Peyer's patch (tissue), 4 donors: ENCODE data around the gene PMCH.

Source experiments
- CTCF ChIP-seq, 6 experiments: fragments of 450-650 bp in 4 of 6; fragments of 200-600 bp in 2 of 6; sonication (generic) in 1 of 6; IDR thresholded peaks; one replicate each; pipeline ENCODE4 v1.5.1; 2017 to 2019; ENCODE audit warnings: antibody characterized with exemption in 6 of 6, mild to moderate bottlenecking in 3 of 6, moderate library complexity in 1 of 6
- POLR2A ChIP-seq, 2 donors: fragments of 450-650 bp; IDR thresholded peaks; one replicate each; pipeline ENCODE4 v1.5.1; 2017; ENCODE audit warnings: antibody characterized with exemption in 2 of 2, mild to moderate bottlenecking in 2 of 2, moderate library complexity in 2 of 2

DNA sequence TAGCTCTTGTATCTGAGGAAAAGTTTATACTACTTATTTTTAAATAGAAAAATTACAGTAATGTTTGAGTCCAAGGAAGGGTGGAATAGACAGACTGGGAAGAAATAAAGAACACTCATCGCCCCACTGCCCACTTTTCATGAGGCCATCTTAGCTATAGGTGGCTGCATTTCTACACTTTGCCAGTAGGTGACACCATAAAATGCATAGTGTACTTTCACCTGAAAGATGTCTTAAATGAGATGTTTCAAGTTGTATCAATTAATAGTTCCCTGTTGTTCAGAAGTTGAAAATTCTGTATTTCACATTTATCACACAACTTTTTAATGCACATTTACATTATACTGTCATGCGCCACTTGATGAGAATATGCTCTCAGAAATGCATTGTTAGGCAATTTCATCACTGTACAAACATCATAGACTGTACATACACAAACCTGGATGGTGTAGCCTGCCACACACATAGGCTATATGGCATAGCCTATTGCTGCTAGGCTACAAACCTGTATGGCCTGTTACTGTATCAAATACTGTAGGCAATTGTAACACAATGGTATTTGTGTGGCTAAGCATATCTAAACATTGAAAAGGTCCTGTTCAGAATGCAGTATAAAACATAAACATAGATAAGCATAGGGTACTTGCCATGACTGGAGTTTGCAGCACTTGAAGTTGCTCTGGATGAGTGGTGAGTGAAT is 27.6 kb downstream of the PMCH start:
- peak; percentile 37 to 67 (median 56) for TF ChIP-seq CTCF (IDR thresholded peaks at IDR 0.05)
- no peak for TF ChIP-seq POLR2A (IDR thresholded peaks at IDR 0.05)
